SK-N-SH (cell line): Measurements from ENCODE around the gene GJA9. TPM values are rescaled to one million over a fixed set of nuclear protein-coding genes. Genes with fewer than 3 reads are reported as not detected.
A peak's percentile ranks its signal among the peaks of the same experiment; 100 is the strongest.

Experiments used
- CTCF ChIA-PET: fragments of 300-600, 350-600 bp; formaldehyde crosslinking; extraction: SDS; loops from one replicate; lab custom pipeline; 2021; lab: Yijun Ruan, JAX
- POLR2A ChIA-PET: fragments of 350-600 bp; sonication (Branson Sonifier 250); formaldehyde crosslinking; extraction: SDS; loops from one replicate; lab custom pipeline; 2020; ENCODE audit warnings: antibody characterized with exemption, inconsistent platforms; lab: Yijun Ruan, JAX
- DNase-seq: peaks from one replicate; pipeline ENCODE4 v3.0.0; 2012
- H2AFZ ChIP-seq: fragments of 200-600 bp; sonication (generic); 2 replicates; pipeline ENCODE4 v1.8.1; 2016; ENCODE audit warnings: antibody characterized with exemption, mild to moderate bottlenecking, low read depth
- H3F3A ChIP-seq: fragments of 200-600 bp; sonication (generic); replicated peaks from 2 replicates; pipeline ENCODE3; 2016; ENCODE audit warnings: antibody characterized with exemption, mild to moderate bottlenecking; ENCODE audit not compliant: insufficient read depth
- H3K27ac ChIP-seq, 2 experiments: fragments of 200-500 bp in 1 of 2; fragments of 200-600 bp in 1 of 2; sonication (Bioruptor generic) in 1 of 2; sonication (generic), shearing (Covaris generic) in 1 of 2; 2 replicates each; pipeline versions ENCODE4 v1.5.1 to v1.6.1; 2014 to 2016; ENCODE audit warnings: low read depth in 2 of 2, inconsistent platforms in 1 of 2, low read length in 1 of 2, mild to moderate bottlenecking in 1 of 2, mixed read lengths in 1 of 2
- H3K27me3 ChIP-seq: fragments of 200-600 bp; sonication (generic), shearing (Covaris generic); 2 replicates; pipeline ENCODE4 v1.6.1; 2016; ENCODE audit warnings: mixed run types; ENCODE audit not compliant: insufficient read depth
- H3K36me3 ChIP-seq, 2 experiments: fragments of 200-500 bp in 1 of 2; fragments of 200-600 bp in 1 of 2; sonication (Bioruptor generic) in 1 of 2; sonication (generic) in 1 of 2; replicated peaks in 1 of 2; 2 replicates each; pipeline versions ENCODE3 to v1.5.1; 2014 to 2016; ENCODE audit warnings: low read length in 1 of 2, mild to moderate bottlenecking in 1 of 2; ENCODE audit not compliant: insufficient read depth in 2 of 2, control insufficient read depth in 1 of 2
- H3K4me1 ChIP-seq, 2 experiments: fragments of 200-500 bp in 1 of 2; fragments of 200-600 bp in 1 of 2; sonication (Bioruptor generic) in 1 of 2; sonication (generic), shearing (Covaris generic) in 1 of 2; 2 replicates each; pipeline versions ENCODE4 v1.5.1 to v1.6.1; 2014 to 2016; ENCODE audit warnings: low read depth in 1 of 2, low read length in 1 of 2, mixed run types in 1 of 2; ENCODE audit not compliant: insufficient read depth in 2 of 2, control insufficient read depth in 1 of 2
- H3K4me2 ChIP-seq: fragments of 200-600 bp; sonication (generic), shearing (Covaris generic); 2 replicates; pipeline ENCODE4 v1.6.1; 2017; ENCODE audit warnings: mixed run types
- H3K4me3 ChIP-seq, 2 experiments: fragments of 200-500 bp in 1 of 2; fragments of 200-600 bp in 1 of 2; sonication (Bioruptor generic) in 1 of 2; sonication (generic), shearing (Covaris generic) in 1 of 2; 2 replicates each; pipeline versions ENCODE4 v1.5.1 to v1.8.1; 2014 to 2016; ENCODE audit warnings: low read depth in 2 of 2, inconsistent platforms in 1 of 2, low read length in 1 of 2, mild to moderate bottlenecking in 1 of 2, mixed read lengths in 1 of 2, moderate library complexity in 1 of 2
- H3K79me2 ChIP-seq: fragments of 200-600 bp; sonication (generic); 2 replicates; pipeline ENCODE4 v1.8.1; 2017; ENCODE audit warnings: mild to moderate bottlenecking; ENCODE audit not compliant: insufficient read depth
- H3K9ac ChIP-seq: fragments of 200-600 bp; sonication (generic); 2 replicates; pipeline ENCODE4 v1.6.1; 2017; ENCODE audit warnings: mixed run types
- H3K9me2 ChIP-seq: fragments of 200-600 bp; sonication (generic); 2 replicates; pipeline ENCODE4 v1.6.1; 2017; ENCODE audit warnings: mixed run types
- H3K9me3 ChIP-seq: fragments of 200-600 bp; sonication (generic); 2 replicates; pipeline ENCODE4 v1.6.1; 2017; ENCODE audit warnings: mixed run types, mild to moderate bottlenecking, moderate library complexity
- H4K20me1 ChIP-seq: fragments of 200-600 bp; sonication (generic); 2 replicates; pipeline ENCODE4 v1.6.1; 2017; ENCODE audit warnings: mild to moderate bottlenecking, mixed run types; ENCODE audit not compliant: insufficient read depth
- CHD2 ChIP-seq: fragments of 150-350 bp; IDR thresholded peaks from 2 replicates; pipeline ENCODE4 v1.6.1; 2018; ENCODE audit warnings: low read length; ENCODE audit not compliant: partially characterized antibody
- ELF1 ChIP-seq: IDR thresholded peaks from 2 replicates; pipeline ENCODE4 v1.4.0; 2012
- FOSL2 ChIP-seq: IDR thresholded peaks from 2 replicates; pipeline ENCODE4 v1.4.0; 2012; ENCODE audit warnings: low read depth, mild to moderate bottlenecking, moderate library complexity, borderline replicate concordance
- FOXJ3 ChIP-seq: sonication (generic); formaldehyde crosslinking; IDR thresholded peaks from 2 replicates; pipeline ENCODE4 v1.5.1; 2020; ENCODE audit warnings: mild to moderate bottlenecking, missing genetic modification reagents
- GATA2 ChIP-seq: sonication (generic); formaldehyde crosslinking; IDR thresholded peaks from 2 replicates; pipeline ENCODE4 v1.5.0; 2020; ENCODE audit warnings: mild to moderate bottlenecking, missing genetic modification reagents
- JUND ChIP-seq: IDR thresholded peaks from 2 replicates; pipeline ENCODE4 v1.4.0; 2012
- MEF2A ChIP-seq: IDR thresholded peaks from 2 replicates; pipeline ENCODE4 v1.4.0; 2012; ENCODE audit warnings: low read depth, borderline replicate concordance
- MXI1 ChIP-seq: IDR thresholded peaks from 2 replicates; pipeline ENCODE4 v1.6.1; 2012; ENCODE audit warnings: mild to moderate bottlenecking, low read depth, low read length, improper control_type of control experiment
- NFIC ChIP-seq: IDR thresholded peaks from 2 replicates; pipeline ENCODE4 v1.4.0; 2012; ENCODE audit warnings: borderline replicate concordance
- POLR2AphosphoS5 ChIP-seq: IDR thresholded peaks from 2 replicates; pipeline ENCODE4 v1.6.1; 2012; ENCODE audit warnings: low read depth, low read length
- RAD21 ChIP-seq: IDR thresholded peaks from 2 replicates; pipeline ENCODE4 v1.6.1; 2012; ENCODE audit warnings: mild to moderate bottlenecking, low read length
- RCOR1 ChIP-seq: fragments of 150-350 bp; IDR thresholded peaks from 2 replicates; pipeline ENCODE4 v1.6.1; 2017; ENCODE audit warnings: antibody characterized with exemption, low read length
- RFX5 ChIP-seq: IDR thresholded peaks from 2 replicates; pipeline ENCODE4 v1.6.1; 2012; ENCODE audit warnings: mild to moderate bottlenecking, improper control_type of control experiment, low read length
- SIN3A ChIP-seq: IDR thresholded peaks from 2 replicates; pipeline ENCODE4 v1.6.1; 2012; ENCODE audit warnings: low read depth, mild to moderate bottlenecking, low read length, moderate library complexity, borderline replicate concordance
- SMC3 ChIP-seq: IDR thresholded peaks from 2 replicates; pipeline ENCODE4 v1.6.1; 2012; ENCODE audit warnings: low read depth, low read length, improper control_type of control experiment
- TAF1 ChIP-seq: IDR thresholded peaks from 2 replicates; pipeline ENCODE4 v1.6.1; 2012; ENCODE audit warnings: low read depth, mild to moderate bottlenecking, low read length, moderate library complexity, borderline replicate concordance
- TEAD4 ChIP-seq: IDR thresholded peaks from 2 replicates; pipeline ENCODE4 v1.4.0; 2012; ENCODE audit warnings: mild to moderate bottlenecking, borderline replicate concordance; ENCODE audit not compliant: insufficient read depth
- WGBS: methylation state at CpG from one replicate; pipeline ENCODE4 v1.1.6; 2017; ENCODE audit warnings: low lambda C conversion rate; 5-methylcytosine and 5-hydroxymethylcytosine counted together
- polyA plus RNA-seq, 3 experiments: library from polyadenylated mRNA; depleted of rRNA; stranded (reverse); fragments of >200 nt; gene quantifications; 2 replicates each; pipeline ENCODE4 v1.2.3, GENCODE V29; 2012
- TF ChIP-seq, protein P1 (sequence below): IDR thresholded peaks from 2 replicates; pipeline ENCODE4 v1.4.0; 2012; ENCODE audit warnings: low read depth
- TF ChIP-seq, protein P2 (sequence below): fragments of 200-600 bp; sonication (generic); IDR thresholded peaks from 2 replicates; pipeline ENCODE4 v1.6.1; 2017; ENCODE audit warnings: antibody characterized with exemption, mild to moderate bottlenecking, moderate library complexity
- TF ChIP-seq, protein P3 (sequence below): IDR thresholded peaks from 2 replicates; pipeline ENCODE4 v1.4.0; 2012; ENCODE audit warnings: low read depth, borderline replicate concordance
- TF ChIP-seq, protein P4 (sequence below): IDR thresholded peaks from 2 replicates; pipeline ENCODE4 v1.4.0; 2012; ENCODE audit warnings: low read depth, borderline replicate concordance
- TF ChIP-seq, protein P5 (sequence below): fragments of 150-350 bp; IDR thresholded peaks from 2 replicates; pipeline ENCODE4 v1.6.1; 2017; ENCODE audit warnings: antibody characterized with exemption, low read length, low read depth, borderline replicate concordance
- TF ChIP-seq, protein P6 (sequence below): IDR thresholded peaks from 2 replicates; pipeline ENCODE4; 2012

Gene GJA9
- polyA plus RNA-seq, 1 of the 3 experiments (the other 2 are of a cell fraction), result not detected

DNA sequence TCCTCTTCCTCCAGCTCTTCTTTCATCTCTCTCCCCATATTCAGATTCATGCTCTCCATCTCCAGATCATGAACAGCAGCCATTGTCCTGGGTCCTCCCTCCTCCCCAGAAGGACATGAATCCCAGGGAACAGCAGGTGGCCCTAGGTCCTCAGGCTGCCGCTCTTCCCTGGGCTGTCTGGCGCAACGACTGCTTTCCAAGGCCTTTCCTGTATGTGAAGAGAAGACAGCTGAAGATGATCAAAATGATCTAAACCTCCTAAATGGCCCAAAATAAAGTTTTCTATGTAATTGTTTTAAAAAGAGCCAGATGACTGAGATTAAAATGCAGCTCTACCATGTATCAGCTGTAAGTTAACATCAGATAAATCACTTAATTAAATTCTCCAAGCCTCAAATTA lies 37.7 kb upstream of the GJA9 start:
- H3K4me3 ChIP-seq, result no peak overlapping the region
- H3F3A ChIP-seq, result no peaks in the 10 kb centered on the region
- H3K36me3 ChIP-seq, result no peaks in the 10 kb centered on the region
- no peak overlapping the region for H3K4me2 ChIP-seq
- TF ChIP-seq NFIC (no peak), TAF1 (no peak), FOSL2 (no peak), FOXJ3 (CRISPR knock-in tag) (no peak), SIN3A (no peak), JUND (no peak), TEAD4 (no peak), RCOR1 (0 out of 2 replicates have a peak, but pooled peaks have one; percentile 15), CHD2 (no peak), GATA2 (CRISPR knock-in tag) (peak; percentile 61), SMC3 (0 out of 2 replicates have a peak, but pooled peaks have one; percentile 24), RAD21 (peak; percentile 67), MXI1 (no peak), POLR2AphosphoS5 (peak; percentile 14; the same call in 1 of the 2 replicates), ELF1 (no peak), MEF2A (no peak), RFX5 (no peak)
- TF ChIP-seq, protein P1, sequence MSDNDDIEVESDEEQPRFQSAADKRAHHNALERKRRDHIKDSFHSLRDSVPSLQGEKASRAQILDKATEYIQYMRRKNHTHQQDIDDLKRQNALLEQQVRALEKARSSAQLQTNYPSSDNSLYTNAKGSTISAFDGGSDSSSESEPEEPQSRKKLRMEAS, result no peak
- TF ChIP-seq, protein P2, sequence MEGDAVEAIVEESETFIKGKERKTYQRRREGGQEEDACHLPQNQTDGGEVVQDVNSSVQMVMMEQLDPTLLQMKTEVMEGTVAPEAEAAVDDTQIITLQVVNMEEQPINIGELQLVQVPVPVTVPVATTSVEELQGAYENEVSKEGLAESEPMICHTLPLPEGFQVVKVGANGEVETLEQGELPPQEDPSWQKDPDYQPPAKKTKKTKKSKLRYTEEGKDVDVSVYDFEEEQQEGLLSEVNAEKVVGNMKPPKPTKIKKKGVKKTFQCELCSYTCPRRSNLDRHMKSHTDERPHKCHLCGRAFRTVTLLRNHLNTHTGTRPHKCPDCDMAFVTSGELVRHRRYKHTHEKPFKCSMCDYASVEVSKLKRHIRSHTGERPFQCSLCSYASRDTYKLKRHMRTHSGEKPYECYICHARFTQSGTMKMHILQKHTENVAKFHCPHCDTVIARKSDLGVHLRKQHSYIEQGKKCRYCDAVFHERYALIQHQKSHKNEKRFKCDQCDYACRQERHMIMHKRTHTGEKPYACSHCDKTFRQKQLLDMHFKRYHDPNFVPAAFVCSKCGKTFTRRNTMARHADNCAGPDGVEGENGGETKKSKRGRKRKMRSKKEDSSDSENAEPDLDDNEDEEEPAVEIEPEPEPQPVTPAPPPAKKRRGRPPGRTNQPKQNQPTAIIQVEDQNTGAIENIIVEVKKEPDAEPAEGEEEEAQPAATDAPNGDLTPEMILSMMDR, result no peak
- TF ChIP-seq, protein P3, sequence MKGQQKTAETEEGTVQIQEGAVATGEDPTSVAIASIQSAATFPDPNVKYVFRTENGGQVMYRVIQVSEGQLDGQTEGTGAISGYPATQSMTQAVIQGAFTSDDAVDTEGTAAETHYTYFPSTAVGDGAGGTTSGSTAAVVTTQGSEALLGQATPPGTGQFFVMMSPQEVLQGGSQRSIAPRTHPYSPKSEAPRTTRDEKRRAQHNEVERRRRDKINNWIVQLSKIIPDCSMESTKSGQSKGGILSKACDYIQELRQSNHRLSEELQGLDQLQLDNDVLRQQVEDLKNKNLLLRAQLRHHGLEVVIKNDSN, result no peak
- TF ChIP-seq, protein P4, sequence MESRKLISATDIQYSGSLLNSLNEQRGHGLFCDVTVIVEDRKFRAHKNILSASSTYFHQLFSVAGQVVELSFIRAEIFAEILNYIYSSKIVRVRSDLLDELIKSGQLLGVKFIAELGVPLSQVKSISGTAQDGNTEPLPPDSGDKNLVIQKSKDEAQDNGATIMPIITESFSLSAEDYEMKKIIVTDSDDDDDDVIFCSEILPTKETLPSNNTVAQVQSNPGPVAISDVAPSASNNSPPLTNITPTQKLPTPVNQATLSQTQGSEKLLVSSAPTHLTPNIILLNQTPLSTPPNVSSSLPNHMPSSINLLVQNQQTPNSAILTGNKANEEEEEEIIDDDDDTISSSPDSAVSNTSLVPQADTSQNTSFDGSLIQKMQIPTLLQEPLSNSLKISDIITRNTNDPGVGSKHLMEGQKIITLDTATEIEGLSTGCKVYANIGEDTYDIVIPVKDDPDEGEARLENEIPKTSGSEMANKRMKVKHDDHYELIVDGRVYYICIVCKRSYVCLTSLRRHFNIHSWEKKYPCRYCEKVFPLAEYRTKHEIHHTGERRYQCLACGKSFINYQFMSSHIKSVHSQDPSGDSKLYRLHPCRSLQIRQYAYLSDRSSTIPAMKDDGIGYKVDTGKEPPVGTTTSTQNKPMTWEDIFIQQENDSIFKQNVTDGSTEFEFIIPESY, result no peak
- TF ChIP-seq, protein P5, sequence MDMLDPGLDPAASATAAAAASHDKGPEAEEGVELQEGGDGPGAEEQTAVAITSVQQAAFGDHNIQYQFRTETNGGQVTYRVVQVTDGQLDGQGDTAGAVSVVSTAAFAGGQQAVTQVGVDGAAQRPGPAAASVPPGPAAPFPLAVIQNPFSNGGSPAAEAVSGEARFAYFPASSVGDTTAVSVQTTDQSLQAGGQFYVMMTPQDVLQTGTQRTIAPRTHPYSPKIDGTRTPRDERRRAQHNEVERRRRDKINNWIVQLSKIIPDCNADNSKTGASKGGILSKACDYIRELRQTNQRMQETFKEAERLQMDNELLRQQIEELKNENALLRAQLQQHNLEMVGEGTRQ, result no peak
- TF ChIP-seq, protein P6, sequence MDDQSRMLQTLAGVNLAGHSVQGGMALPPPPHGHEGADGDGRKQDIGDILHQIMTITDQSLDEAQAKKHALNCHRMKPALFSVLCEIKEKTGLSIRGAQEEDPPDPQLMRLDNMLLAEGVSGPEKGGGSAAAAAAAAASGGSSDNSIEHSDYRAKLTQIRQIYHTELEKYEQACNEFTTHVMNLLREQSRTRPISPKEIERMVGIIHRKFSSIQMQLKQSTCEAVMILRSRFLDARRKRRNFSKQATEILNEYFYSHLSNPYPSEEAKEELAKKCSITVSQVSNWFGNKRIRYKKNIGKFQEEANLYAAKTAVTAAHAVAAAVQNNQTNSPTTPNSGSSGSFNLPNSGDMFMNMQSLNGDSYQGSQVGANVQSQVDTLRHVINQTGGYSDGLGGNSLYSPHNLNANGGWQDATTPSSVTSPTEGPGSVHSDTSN, result no peak
- TF ChIP-seq, all 33 proteins: peak for 5
- Histone ChIP-seq H3K9me2 (no peaks in the 10 kb centered on the region), H3K27ac (no peak overlapping the region; a peak in 1 of 4 replicates), H3K79me2 (no peaks in the 10 kb centered on the region), H3K9me3 (no peaks in the 10 kb centered on the region), H2AFZ (no peak overlapping the region), H3K9ac (no peak overlapping the region), H3K27me3 (no peaks in the 10 kb centered on the region), H4K20me1 (no peaks in the 10 kb centered on the region), H3K4me1 (peaks cover 0 to 8% of the 10 kb centered on the region in 2 experiments; a peak in 1 of 4 replicates)
- WGBS, result 43% methylated on average over 3 of the region's 3 CpGs
- peak; percentile 64 for DNase-seq
- CTCF ChIA-PET, result interaction anchor here (0.7 to 1.9 kb wide), 7 partner anchors 11 to 346 kb away, joined by 3 to 9 read pairs (median 4); no protein-coding TSS in a partner anchor
- POLR2A ChIA-PET, result no interaction called here
